Measurements from ENCODE around the gene SNX30.

Gene SNX30

DNA sequence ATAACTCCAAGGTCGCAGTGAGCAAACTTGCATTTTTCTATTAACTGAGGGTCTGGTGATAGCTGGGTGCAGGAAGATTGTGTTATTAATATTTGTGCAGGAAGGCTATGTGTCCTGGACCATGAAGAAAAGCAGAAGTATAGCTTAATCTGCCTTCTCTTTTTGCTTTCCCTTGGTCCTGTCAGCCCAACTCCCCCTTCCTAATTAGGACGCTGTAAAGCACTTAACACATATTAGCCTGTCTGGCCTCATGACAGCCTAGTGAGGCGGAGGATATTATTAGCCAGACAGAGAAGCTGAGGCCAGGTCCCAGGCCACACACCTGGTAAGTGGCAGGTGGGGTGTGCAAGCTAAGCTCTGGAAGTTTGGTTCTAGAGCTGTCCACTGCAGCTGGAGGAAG is 110.6 kb downstream of the SNX30 start:
- peak in 1 of 3 experiments; percentile 25 for DNase-seq

DNA sequence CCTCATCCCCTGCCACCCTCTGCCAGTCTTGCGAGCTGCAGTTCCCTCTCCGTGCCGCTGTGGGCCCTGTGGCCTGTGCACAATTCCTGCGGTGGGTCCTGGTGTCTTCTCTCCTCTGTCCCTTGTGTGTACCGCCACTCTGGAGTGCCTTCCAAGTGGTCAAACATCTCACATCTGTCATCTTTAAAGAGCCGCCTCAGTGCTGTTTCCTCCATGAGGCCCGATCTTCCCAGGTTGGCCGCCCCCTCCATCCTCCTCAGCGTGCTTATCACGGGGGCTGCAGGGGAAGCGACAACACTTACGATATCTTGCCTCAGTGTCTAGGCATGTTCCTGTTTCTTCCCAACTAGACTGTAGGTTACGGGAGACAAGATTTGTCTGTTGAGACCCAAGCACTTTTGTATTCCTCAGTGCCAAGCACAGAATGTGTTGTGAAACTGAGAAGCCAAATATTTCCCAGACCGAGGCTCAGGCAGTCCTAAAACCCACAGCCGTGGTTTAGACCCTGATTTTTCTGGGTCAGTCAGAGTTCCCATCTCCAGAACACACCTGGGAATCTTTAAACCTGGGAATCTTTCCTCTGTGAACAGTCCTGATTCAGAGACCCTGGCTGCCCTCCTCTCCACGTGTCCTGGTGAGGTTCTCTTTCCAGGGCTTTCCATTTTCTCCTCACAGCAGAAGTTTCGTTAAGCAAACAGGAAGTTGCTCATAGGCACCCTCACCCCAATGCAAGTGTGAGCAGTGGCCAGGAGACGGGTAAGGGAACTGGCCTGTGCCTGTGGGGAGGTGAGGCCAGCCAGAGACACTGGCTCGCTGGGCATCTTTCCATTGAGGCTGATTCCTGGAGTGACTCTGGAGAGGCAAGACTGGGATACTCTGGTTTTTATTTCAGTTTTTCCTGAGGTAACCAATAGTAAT is 111.3 kb downstream of the SNX30 start:
- DNase-seq: no peak

DNA sequence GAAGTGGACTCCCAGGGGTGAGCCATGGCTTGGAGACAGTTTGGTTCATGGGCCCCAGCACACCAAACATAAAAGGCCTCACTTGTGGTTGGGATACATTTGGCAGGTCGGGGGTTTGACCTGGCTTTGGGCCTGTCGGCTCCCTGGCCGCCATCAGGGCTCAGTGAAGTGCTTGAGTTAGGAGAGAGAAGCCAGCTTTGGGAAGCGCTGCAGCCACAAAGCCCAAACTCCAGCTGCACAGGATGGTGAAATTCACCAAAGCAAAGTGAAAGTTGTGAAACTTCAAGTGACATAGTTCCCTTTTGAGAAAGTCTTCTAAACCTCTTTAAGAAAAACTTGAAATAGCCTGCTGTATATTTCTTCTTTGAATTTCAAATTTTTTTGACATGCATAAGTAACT is 112.7 kb downstream of the SNX30 start:
- DNase-seq: no peak

GRCh38 chr9:112863746-112864145 is 113.2 kb downstream of the SNX30 start:
- DNase-seq: no peak

GRCh38 chr9:112864403-112864802 is 113.8 kb downstream of the SNX30 start:
- DNase-seq: no peak

GRCh38 chr9:112864982-112865381 is 114.4 kb downstream of the SNX30 start:
- no peak for DNase-seq

DNA sequence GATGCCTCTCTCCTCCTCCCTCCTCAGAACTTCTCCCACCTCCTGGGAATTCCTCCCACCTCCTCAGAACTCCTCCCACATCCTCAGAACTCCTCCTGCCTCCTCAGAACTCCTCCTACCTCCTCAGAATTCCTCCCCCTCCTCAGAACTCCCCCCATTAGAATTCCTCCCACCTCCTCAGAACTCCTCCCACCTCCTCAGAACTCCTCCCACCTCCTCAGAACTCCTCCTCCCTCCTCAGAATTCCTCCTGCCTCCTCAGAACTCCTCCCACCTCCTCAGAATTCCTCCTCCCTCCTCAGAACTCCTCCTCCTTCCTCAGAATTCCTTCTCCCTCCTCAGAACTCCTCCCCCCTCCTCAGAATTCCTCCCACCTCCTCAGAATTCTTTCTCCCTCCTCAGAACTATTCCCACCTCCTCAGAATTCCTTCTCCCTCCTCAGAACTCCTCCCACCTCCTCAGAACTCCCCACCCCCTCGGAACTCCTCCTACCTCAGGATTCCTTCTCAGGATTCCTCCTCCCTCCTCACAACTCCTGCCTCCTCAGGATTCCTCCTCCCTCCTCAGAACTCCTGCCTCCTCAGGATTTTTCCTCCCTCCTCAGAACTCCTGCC is 116.2 kb downstream of the SNX30 start:
- DNase-seq: no peak

DNA sequence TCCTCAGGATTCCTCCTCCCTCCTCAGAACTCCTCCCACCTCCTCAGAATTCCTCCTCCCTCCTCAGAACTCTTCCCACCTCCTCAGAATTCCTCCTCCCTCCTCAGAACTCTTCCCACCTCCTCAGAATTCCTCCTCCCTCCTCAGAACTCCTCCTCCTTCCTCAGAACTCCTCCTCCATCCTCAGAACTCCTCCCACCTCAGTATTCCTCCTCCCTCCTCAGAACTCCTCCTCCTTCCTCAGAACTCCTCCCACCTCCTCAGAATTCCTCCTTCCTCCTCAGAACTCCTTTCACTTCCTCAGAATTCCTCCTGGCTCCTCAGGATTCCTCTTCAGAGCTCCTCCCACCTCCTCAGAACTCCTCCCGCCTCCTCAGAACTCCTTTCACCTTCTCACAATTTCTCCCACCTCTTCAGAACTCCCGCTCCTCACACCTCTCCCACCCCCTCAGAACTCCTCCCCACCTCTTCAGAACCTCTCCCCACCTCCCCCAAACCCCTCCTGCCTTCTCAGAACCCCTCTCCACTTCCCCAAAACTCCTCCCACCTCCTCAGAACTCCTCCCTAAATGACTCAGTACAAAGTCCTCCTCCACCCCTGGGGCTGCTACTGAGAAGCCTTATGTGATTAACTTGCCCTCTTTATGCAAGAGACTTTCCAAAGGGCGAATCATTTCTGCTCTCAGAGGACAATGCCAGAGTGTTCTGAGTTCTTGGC is 116.9 kb downstream of the SNX30 start:
- DNase-seq: no peak

- no peak for DNase-seq
Measured at GRCh38 chr9:112868461-112868860, 117.9 kb downstream of the SNX30 start.

GRCh38 chr9:112869041-112869529 is 118.5 kb downstream of the SNX30 start:
- no peak for DNase-seq

GRCh38 chr9:112869917-112870316 is 119.4 kb downstream of the SNX30 start:
- DNase-seq: peak in 1 of 3 experiments; percentile 13

GRCh38 chr9:112870556-112870955 is 120.0 kb downstream of the SNX30 start:
- DNase-seq: no peak

DNA sequence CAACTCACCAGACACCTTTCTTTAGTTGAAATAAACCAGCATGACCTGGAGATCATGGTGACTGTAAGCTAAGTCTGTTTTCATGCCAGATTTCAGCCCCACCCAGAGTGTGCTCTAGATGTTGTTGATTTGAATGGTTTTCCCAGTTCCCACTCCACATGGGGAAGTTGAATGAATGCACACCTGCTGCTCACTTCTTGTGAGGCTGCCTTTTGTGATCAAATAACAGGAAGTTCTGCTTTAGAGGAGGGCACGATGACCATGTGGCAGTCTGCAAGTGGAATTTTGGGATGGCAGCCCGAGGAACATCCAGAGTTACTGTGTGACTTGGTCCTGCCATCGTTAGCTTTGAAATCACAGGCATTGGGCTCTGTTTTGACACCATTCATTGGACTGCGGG is 121.5 kb downstream of the SNX30 start:
- no peak for DNase-seq

- no peak for DNase-seq
Measured at GRCh38 chr9:112873773-112874405, 123.3 kb downstream of the SNX30 start.

GRCh38 chr9:112878752-112879151 is 128.2 kb downstream of the SNX30 start:
- no peak for DNase-seq

DNA sequence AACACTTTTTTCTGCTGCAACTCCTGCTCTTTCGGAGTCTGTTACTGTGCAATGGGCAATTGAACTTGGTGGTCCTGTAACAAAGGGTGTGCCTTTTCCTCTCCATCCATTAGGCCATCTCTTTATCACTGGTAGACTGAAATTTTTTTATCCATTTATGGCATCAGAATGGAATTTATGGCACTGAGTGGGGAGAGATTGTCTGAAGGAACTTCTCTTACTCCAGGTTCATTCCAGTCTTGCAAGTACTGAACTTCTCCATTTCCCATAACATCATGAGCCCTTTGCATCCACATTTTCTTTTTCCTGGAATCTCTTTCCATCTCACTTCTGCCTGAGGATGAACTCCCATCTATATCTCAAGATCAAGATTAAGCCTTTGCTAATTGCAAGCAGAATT is 130.1 kb downstream of the SNX30 start:
- DNase-seq: no peak

DNA sequence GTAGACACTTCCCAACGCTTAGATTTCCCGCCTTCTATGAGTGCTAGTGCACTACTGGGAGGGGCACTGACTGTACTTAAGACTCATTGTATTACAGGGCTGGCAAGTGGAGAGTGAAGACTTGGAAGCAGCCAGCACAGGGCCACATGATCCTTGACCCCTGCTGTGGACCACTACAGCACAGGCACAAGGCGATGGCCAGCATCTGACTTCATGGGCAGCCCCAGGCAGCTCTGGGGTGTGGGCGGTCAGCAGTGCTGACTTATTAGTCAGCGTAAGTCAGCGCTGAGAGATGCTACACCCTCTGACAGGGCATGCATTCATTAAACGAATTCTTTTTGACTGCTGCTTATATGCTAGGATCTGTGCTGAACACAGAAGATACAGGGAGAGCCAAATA is 130.8 kb downstream of the SNX30 start:
- DNase-seq: no peak

- DNase-seq: no peak
Measured at GRCh38 chr9:112884101-112884500, 133.5 kb downstream of the SNX30 start.

- no peak for DNase-seq
Measured at GRCh38 chr9:112884721-112885120, 134.2 kb downstream of the SNX30 start.

GRCh38 chr9:112885324-112885723 is 134.8 kb downstream of the SNX30 start:
- DNase-seq: no peak

GRCh38 chr9:112886351-112886750 is 135.8 kb downstream of the SNX30 start:
- no peak for DNase-seq

GRCh38 chr9:112887381-112887780 is 136.8 kb downstream of the SNX30 start:
- no peak for DNase-seq

Measured in NCI-H1417 (cell line).